ENCODE data around the gene RPH3AL. TPM values are rescaled to one million over a fixed set of nuclear protein-coding genes. Genes with fewer than 3 reads are reported as not detected.

The RPH3AL gene
- total and polyA plus RNA-seq, 2 of the 8 experiments (the other 6 are each of a cell fraction or from before 2014, with no cell fraction given) = 5.6 to 5.8 TPM

DNA sequence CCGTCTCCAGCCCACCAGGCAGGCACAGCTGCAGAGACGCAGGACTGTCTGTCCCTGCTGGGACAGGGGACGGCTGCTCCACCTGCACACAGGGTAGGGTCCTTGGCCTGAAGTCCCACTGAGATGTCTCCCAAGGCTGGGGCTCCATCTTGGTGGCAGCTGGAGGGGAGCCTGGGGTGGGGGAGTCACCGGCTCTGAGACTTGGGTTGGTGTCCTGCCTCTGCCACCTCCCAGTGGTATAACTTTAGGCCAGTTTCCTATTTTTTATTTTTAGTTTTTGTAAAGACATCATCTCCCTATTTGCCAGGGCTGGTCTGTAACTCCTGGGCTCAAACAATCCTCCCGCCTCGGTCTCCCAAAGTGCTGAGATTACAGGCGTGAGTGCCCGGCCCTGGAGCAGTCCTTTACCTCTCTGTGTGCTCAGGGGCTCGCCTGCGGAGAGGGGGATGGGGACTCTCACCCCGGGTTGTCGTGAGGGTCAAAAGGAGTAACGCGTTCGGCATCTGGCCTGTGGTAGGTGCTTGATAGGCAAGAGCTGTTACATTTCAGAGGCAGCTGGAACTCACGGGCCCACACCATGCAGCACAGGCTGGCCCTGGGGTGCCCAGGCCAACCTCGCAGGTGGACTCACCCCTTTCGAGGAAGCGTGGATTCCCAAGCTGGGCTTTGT lies 124.5 kb downstream of the RPH3AL start:
- Histone ChIP-seq H4K91ac (replicated peaks; ENCODE audit: insufficient read length, low read length) (no peak overlapping the region), H3K4ac (replicated peaks; ENCODE audit: insufficient read length, low read depth, low read length) (no peak overlapping the region), H3K4me2 (ENCODE audit: insufficient read depth in 1 of 2, low read depth in 2 of 2, low read length in 2 of 2) (no peak overlapping the region), H3K79me2 (ENCODE audit: control insufficient read depth in 1 of 2, insufficient read depth in 2 of 2, low read length in 2 of 2) (no peaks in the 10 kb centered on the region), H3K4me1 (replicated peaks in 1 of 4; ENCODE audit: control insufficient read depth in 3 of 4, insufficient read depth in 4 of 4, low read length in 3 of 4) (peaks cover 0 to 13% (median 0%) of the 10 kb centered on the region in 4 experiments; a peak in 2 of 7 replicates), H2AK5ac (ENCODE audit: low read depth, low read length) (no peak overlapping the region), H3K14ac (ENCODE audit: insufficient read length) (no peak overlapping the region), H3K9me3 (ENCODE audit: insufficient read depth in 2 of 2, low read depth in 1 of 2, low read length in 1 of 2) (no peaks in the 10 kb centered on the region), H3K23ac (ENCODE audit: insufficient read length) (no peak overlapping the region), H2AFZ (ENCODE audit: low read length) (no peak overlapping the region), H3K36me3 (ENCODE audit: control insufficient read depth in 2 of 4, insufficient read depth in 4 of 4, low read length in 3 of 4) (no peaks in the 10 kb centered on the region), H3K18ac (ENCODE audit: extremely low read depth, low read length) (no peak overlapping the region), H3K4me3 (ENCODE audit: extremely low read depth in 1 of 4, insufficient read depth in 2 of 4, low read depth in 3 of 4, low read length in 4 of 4) (no peak overlapping the region), H2BK5ac (ENCODE audit: low read depth, low read length) (no peak overlapping the region), H3K56ac (replicated peaks; ENCODE audit: insufficient read length, low read depth, low read length) (no peak overlapping the region), H2BK20ac (ENCODE audit: low read length) (no peak overlapping the region), H3K27ac (ENCODE audit: low read depth, low read length) (no peak overlapping the region), H2BK15ac (ENCODE audit: low read length) (no peak overlapping the region; the same call in 1 of the 2 replicates), H3K27me3 (replicated peaks in 1 of 4; ENCODE audit: control insufficient read depth in 3 of 4, extremely low read depth in 1 of 4, insufficient read depth in 3 of 4, low read length in 3 of 4) (no peaks in the 10 kb centered on the region), H4K8ac (ENCODE audit: extremely low read depth, insufficient read depth, low read length) (peak overlapping the region; percentile 75; the same call in 1 of the 2 replicates), H4K20me1 (replicated peaks in 1 of 2; ENCODE audit: control insufficient read depth in 1 of 2, insufficient read depth in 2 of 2, low read length in 2 of 2) (no peaks in the 10 kb centered on the region), H3K9ac (replicated peaks in 1 of 4; ENCODE audit: extremely low read depth in 1 of 4, low read depth in 3 of 4, low read length in 3 of 4) (no peak overlapping the region), H3K23me2 (ENCODE audit: low read depth, low read length) (no peaks in the 10 kb centered on the region), H3K79me1 (ENCODE audit: low read depth, low read length) (no peaks in the 10 kb centered on the region), H2BK120ac (replicated peaks; ENCODE audit: low read depth, low read length) (no peak overlapping the region), H4K5ac (ENCODE audit: insufficient read length, low read depth, low read length) (no peak overlapping the region), H2BK12ac (ENCODE audit: low read depth, low read length) (no peak overlapping the region)
- DNase-seq (ENCODE audit: low read depth in 1 of 2, low spot score in 2 of 2) (no peak), FAIRE-seq (no peak)
- ChIA-PET CTCF (ENCODE audit: partially characterized antibody) (interaction anchor here (0.6 to 2.0 kb wide), 3 partner anchors 28 to 62 kb away, joined by 3 to 7 read pairs (median 5); no protein-coding TSS in a partner anchor), POLR2A (ENCODE audit: partially characterized antibody) (no interaction called here)
- TF ChIP-seq CBX5 (IDR thresholded peaks at IDR 0.05; ENCODE audit: low read depth, low read length) (no peak), KDM4A (IDR thresholded peaks at IDR 0.05; ENCODE audit: low read depth, low read length, severe bottlenecking) (no peak), TAF7 (optimal IDR thresholded peaks at IDR 0.05; ENCODE audit: borderline replicate concordance, low read depth, low read length) (no peak), POLR2A (IDR thresholded peaks at IDR 0.05; ENCODE audit: control extremely low read depth in 1 of 2, low read depth in 2 of 2, low read length in 2 of 2) (no peak)
- 82% methylated on average over 19 of the region's 19 CpGs; no CpG with 5 or more reads in 1 of the 2 experiments for WGBS, 2 experiments (ENCODE audit: extremely low coverage in 1 of 2, insufficient coverage in 1 of 2, insufficient read length in 1 of 2, insufficient replicate concordance in 2 of 2, low coverage in 1 of 2, low lambda C conversion rate in 2 of 2, missing lambda C conversion rate in 1 of 2)

Data from H1 (cell line).